Measurements from ENCODE around the gene GUK1. TPM values are rescaled to one million over a fixed set of nuclear protein-coding genes. Genes with fewer than 3 reads are reported as not detected.

Gene GUK1
- total RNA-seq, 1 donor from 2014 or later, result 979 TPM

- intact Hi-C loops (cut with DNase I), result no loop called here
- H3K9me3 ChIP-seq, result no peaks in the 10 kb centered on the region
- TF ChIP-seq CTCF (IDR thresholded peaks at IDR 0.05), result no peak
- H3K36me3 ChIP-seq, result peaks cover 7 to 12% of the 10 kb centered on the region in 2 donors
- no peak overlapping the region for H3K4me3 ChIP-seq
- no peaks in the 10 kb centered on the region for H3K4me1 ChIP-seq
- no peaks in the 10 kb centered on the region for H3K27me3 ChIP-seq
- no peak for DNase-seq (ENCODE audit: low spot score in 2 of 2)
- no peak overlapping the region for H3K27ac ChIP-seq
These were observed 37.9 kb downstream of the GUK1 start for GRCh38 chr1:228177721-228178710.

- Histone ChIP-seq H3K27ac (peak overlapping the region in 1 of 2 donors; percentile 37), H3K36me3 (peaks cover 7 to 12% of the 10 kb centered on the region in 2 donors), H3K9me3 (no peaks in the 10 kb centered on the region), H3K4me1 (no peaks in the 10 kb centered on the region), H3K27me3 (no peaks in the 10 kb centered on the region), H3K4me3 (no peak overlapping the region)
- intact Hi-C loops (cut with DNase I), result no loop called here
- DNase-seq (ENCODE audit: low spot score in 2 of 2), result no peak
- no peak for TF ChIP-seq CTCF (IDR thresholded peaks at IDR 0.05)
These were observed 38.9 kb downstream of the GUK1 start for GRCh38 chr1:228178737-228179684.

- no peak for DNase-seq (ENCODE audit: low spot score in 2 of 2)
- Histone ChIP-seq H3K9me3 (no peaks in the 10 kb centered on the region), H3K4me3 (no peak overlapping the region), H3K4me1 (no peaks in the 10 kb centered on the region), H3K36me3 (peaks cover 2 to 3% of the 10 kb centered on the region in 2 donors), H3K27me3 (no peaks in the 10 kb centered on the region), H3K27ac (no peak overlapping the region)
- no peak for TF ChIP-seq CTCF (IDR thresholded peaks at IDR 0.05)
- intact Hi-C loops (cut with DNase I), result no loop called here
These were observed 40.3 kb downstream of the GUK1 start for GRCh38 chr1:228180271-228180958.

GRCh38 chr1:228180959-228181644, 41.0 kb downstream of the GUK1 start:
- no peak for TF ChIP-seq CTCF (IDR thresholded peaks at IDR 0.05)
- Histone ChIP-seq H3K27ac (no peak overlapping the region), H3K9me3 (no peaks in the 10 kb centered on the region), H3K4me1 (no peaks in the 10 kb centered on the region), H3K27me3 (no peaks in the 10 kb centered on the region), H3K36me3 (no peaks in the 10 kb centered on the region), H3K4me3 (no peak overlapping the region)
- DNase-seq (ENCODE audit: low spot score in 2 of 2), result no peak
- intact Hi-C loops (cut with DNase I), result no loop called here

- TF ChIP-seq CTCF (IDR thresholded peaks at IDR 0.05), result no peak
- no peaks in the 10 kb centered on the region for H3K36me3 ChIP-seq
- DNase-seq (ENCODE audit: low spot score in 2 of 2), result no peak
- intact Hi-C loops (cut with DNase I), result no loop called here
- H3K4me3 ChIP-seq, result no peak overlapping the region
- H3K27ac ChIP-seq, result no peak overlapping the region
- no peaks in the 10 kb centered on the region for H3K27me3 ChIP-seq
- no peaks in the 10 kb centered on the region for H3K9me3 ChIP-seq
- H3K4me1 ChIP-seq, result no peaks in the 10 kb centered on the region
These were observed 41.6 kb downstream of the GUK1 start for GRCh38 chr1:228181645-228182034.

Measured in ascending aorta (tissue), 2 donors.